Esophagus (tissue), 2 donors: ENCODE measurements around the gene NMT2. TPM values are rescaled to one million over a fixed set of nuclear protein-coding genes. Genes with fewer than 3 reads are reported as not detected.

Experiments used
- polyA plus RNA-seq, 2 donors: library from polyadenylated mRNA; stranded (reverse); fragments of 200-250 nt; gene quantifications; one replicate each; pipeline ENCODE4 v1.2.3, GENCODE V29; 2013
- donor health status: healthy with polysubstance abuse.
- donor health status: Bipolar disorder and iron deficiency.

The NMT2 gene
- polyA plus RNA-seq, 2 donors = 3.6 to 4.0 TPM

Other genes starting within 250 kb of the NMT2 start
- gene DCLRE1C, start 214.6 kb downstream of the NMT2 start, polyA plus RNA-seq = 1 to 10 TPM; 5.7 to 6.5 TPM
- under 1 TPM in 1 of 2 donors, not detected in 1; 0.16 TPM for gene MEIG1, start 209.3 kb downstream of the NMT2 start, polyA plus RNA-seq
- gene OLAH, start 124.8 kb downstream of the NMT2 start, polyA plus RNA-seq = 1 to 10 TPM in 1 of 2 donors, under 1 TPM in 1; 0.31 to 6.9 TPM
- under 1 TPM; 0.09 to 0.10 TPM for gene ACBD7, start 79.9 kb downstream of the NMT2 start, polyA plus RNA-seq
- 10 to 100 TPM; 17.2 to 18.7 TPM for gene RPP38, start 71.3 kb downstream of the NMT2 start, polyA plus RNA-seq
- gene FAM171A1, start 202.6 kb upstream of the NMT2 start, polyA plus RNA-seq = 1 to 10 TPM; 2.3 to 4.5 TPM